MM.1S (cell line): Measurements from ENCODE around the gene SLITRK4.

ENCODE experiments used
- EZH2 ChIP-seq: fragments of 300-600 bp; sonication (generic); optimal IDR thresholded peaks from 2 replicates; pipeline ENCODE3; 2017; ENCODE audit warnings: low read depth, mild to moderate bottlenecking, antibody characterized with exemption, low read length, mixed read lengths
- EZH2phosphoT487 ChIP-seq: fragments of 300-600 bp; sonication (generic); IDR thresholded peaks from 2 replicates; pipeline ENCODE4 v1.6.1; 2018; ENCODE audit warnings: antibody characterized with exemption, low read length
- TF ChIP-seq, protein P1 (sequence below): fragments of 300-600 bp; sonication (generic); IDR thresholded peaks from 2 replicates; pipeline ENCODE4 v1.5.1; 2016; ENCODE audit warnings: antibody characterized with exemption, low read length, mixed read lengths

- TF ChIP-seq, protein P1, sequence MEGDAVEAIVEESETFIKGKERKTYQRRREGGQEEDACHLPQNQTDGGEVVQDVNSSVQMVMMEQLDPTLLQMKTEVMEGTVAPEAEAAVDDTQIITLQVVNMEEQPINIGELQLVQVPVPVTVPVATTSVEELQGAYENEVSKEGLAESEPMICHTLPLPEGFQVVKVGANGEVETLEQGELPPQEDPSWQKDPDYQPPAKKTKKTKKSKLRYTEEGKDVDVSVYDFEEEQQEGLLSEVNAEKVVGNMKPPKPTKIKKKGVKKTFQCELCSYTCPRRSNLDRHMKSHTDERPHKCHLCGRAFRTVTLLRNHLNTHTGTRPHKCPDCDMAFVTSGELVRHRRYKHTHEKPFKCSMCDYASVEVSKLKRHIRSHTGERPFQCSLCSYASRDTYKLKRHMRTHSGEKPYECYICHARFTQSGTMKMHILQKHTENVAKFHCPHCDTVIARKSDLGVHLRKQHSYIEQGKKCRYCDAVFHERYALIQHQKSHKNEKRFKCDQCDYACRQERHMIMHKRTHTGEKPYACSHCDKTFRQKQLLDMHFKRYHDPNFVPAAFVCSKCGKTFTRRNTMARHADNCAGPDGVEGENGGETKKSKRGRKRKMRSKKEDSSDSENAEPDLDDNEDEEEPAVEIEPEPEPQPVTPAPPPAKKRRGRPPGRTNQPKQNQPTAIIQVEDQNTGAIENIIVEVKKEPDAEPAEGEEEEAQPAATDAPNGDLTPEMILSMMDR: no peak
- no peak for TF ChIP-seq EZH2
- TF ChIP-seq EZH2phosphoT487: no peak
Measured at GRCh38 chrX:143636831-143637230, 930 bp upstream of the SLITRK4 start.
